Bronchial epithelial cell (primary cell): Measurements from ENCODE around the gene KCNG4. TPM values are rescaled to one million over a fixed set of nuclear protein-coding genes. Genes with fewer than 3 reads are reported as not detected.

Experiments
- DNase-seq: peaks from one replicate; pipeline ENCODE4 v3.0.0-alpha.2; 2010; ENCODE audit warnings: low read depth
- FAIRE-seq: peaks from 2 replicates; lab custom pipeline; 2011; peaks lifted over from hg19 to GRCh38; lab: Jason Lieb, UNC
- H3K27me3 ChIP-seq: 2 replicates; pipeline ENCODE4 v1.5.1; 2011; ENCODE audit warnings: low read length; ENCODE audit not compliant: control insufficient read depth, insufficient read depth
- H3K36me3 ChIP-seq: 2 replicates; pipeline ENCODE4 v1.5.1; 2011; ENCODE audit warnings: low read length; ENCODE audit not compliant: control insufficient read depth, insufficient read depth
- H3K4me3 ChIP-seq: 2 replicates; pipeline ENCODE4 v1.5.1; 2011; ENCODE audit warnings: mild to moderate bottlenecking, low read depth, low read length, control low read depth
- total RNA-seq: library from RNA; depleted of rRNA; stranded (reverse); fragments of >200 nt; gene quantifications from 2 replicates; pipeline ENCODE4 v1.2.1, GENCODE V29; 2014
- TF ChIP-seq, protein P1 (sequence below): IDR thresholded peaks from 2 replicates; pipeline ENCODE4 v1.5.1; 2011; ENCODE audit warnings: mild to moderate bottlenecking, moderate library complexity, low read length, control low read depth, inconsistent platforms; ENCODE audit not compliant: insufficient read depth, severe bottlenecking

The KCNG4 gene
- total RNA-seq, 1 donor from 2014 or later = not detected

DNA sequence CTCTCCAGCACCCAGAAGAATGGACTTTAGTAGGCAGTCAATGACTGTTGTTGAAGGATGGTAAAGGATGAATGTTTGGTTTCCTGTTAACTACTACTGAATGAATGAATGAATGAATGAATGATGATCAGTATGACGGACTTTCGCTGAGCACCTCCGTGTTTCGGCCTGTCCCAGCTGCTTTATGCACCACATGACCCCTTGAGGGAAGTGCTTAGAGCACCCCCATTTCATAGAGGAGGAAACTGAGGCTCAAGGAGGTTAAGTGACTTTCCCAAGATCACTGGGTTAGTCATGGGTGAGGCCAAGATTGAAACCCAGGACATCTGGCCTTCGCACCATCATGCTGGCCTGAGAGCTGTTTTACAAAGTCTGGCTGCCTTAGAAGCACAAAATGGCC lies 6.8 kb downstream of the KCNG4 start:
- Histone ChIP-seq H3K27me3 (peaks cover 3% of the 10 kb centered on the region), H3K36me3 (no peaks in the 10 kb centered on the region), H3K4me3 (no peak overlapping the region)
- FAIRE-seq = peak; percentile 7
- no peak for DNase-seq
- TF ChIP-seq, protein P1, sequence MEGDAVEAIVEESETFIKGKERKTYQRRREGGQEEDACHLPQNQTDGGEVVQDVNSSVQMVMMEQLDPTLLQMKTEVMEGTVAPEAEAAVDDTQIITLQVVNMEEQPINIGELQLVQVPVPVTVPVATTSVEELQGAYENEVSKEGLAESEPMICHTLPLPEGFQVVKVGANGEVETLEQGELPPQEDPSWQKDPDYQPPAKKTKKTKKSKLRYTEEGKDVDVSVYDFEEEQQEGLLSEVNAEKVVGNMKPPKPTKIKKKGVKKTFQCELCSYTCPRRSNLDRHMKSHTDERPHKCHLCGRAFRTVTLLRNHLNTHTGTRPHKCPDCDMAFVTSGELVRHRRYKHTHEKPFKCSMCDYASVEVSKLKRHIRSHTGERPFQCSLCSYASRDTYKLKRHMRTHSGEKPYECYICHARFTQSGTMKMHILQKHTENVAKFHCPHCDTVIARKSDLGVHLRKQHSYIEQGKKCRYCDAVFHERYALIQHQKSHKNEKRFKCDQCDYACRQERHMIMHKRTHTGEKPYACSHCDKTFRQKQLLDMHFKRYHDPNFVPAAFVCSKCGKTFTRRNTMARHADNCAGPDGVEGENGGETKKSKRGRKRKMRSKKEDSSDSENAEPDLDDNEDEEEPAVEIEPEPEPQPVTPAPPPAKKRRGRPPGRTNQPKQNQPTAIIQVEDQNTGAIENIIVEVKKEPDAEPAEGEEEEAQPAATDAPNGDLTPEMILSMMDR = no peak

DNA sequence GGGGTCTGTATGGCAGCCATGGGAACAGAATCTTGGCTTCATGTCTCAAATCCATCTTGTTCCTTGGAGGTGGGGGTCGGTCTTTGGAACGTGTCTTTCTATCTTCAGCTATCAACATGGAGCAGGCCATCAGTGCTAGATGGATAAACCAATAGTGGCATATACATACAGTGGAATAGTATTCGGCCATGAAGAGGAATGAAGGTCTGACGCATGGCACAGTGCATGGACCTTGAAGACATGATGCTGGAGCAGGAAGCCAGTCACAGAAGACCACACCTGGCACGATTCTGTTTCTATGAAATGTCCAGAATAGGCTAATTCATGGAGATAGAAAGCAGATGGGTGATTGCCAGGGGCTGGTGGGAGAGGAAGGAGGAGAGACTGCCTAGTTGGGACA lies 7.8 kb downstream of the KCNG4 start:
- TF ChIP-seq, protein P1 = no peak
- FAIRE-seq = no peak
- DNase-seq = no peak
- Histone ChIP-seq H3K36me3 (no peaks in the 10 kb centered on the region), H3K27me3 (peaks cover 3% of the 10 kb centered on the region), H3K4me3 (no peak overlapping the region)

DNA sequence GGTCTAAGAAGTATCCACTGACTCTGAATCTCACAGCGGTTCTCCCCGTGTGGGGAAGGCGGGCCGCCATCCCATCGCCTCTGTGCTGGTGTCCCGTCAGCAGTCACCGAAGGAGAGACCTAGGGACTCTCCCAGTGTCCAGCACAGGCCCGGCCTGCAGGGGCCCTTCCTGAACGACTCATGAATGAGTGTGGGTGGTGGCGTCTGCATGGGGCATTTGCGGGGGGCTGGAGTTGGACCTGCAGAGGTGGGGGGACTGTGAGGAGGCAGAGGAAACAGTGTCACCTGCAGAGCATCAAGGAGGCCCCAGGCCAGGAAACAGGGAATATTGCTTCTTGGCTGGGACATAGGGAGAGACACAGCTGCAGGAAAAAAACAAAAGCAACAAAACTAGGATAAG lies 10.3 kb downstream of the KCNG4 start:
- TF ChIP-seq, protein P1 = no peak
- FAIRE-seq = no peak
- H3K4me3 ChIP-seq = no peak overlapping the region
- H3K36me3 ChIP-seq = no peaks in the 10 kb centered on the region
- peaks cover 3% of the 10 kb centered on the region for H3K27me3 ChIP-seq
- no peak for DNase-seq

DNA sequence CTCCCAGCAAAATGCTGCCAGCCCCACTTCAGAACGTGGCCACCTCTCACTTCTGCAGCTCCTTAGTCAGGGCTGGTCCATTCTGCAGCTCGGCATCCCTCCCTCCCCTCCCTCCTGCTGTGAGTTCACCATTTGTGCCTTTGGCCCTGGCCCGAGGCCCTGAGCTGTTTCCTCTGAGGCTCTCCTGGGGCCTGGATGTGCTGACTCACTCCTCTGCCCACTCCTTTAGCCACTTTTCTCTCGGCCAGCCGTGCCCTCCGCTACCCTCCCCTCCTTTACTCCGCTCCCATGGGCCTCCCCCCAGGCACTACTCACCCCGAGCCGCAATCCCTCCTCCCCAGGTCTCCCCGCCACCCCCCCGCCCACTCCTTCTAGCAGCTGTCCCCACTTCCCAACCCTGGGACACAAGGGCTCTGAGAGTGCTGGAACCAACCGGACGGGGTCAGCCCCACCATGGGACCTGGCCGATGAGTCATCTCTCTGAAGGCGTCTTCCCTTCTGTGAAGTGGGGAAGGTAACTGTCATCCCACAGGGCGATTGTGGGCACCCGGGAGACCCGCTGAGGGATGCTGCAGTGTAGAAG lies 11.5 kb downstream of the KCNG4 start:
- TF ChIP-seq, protein P1 = no peak
- FAIRE-seq (no peak), DNase-seq (peak; percentile 13)
- Histone ChIP-seq H3K4me3 (no peak overlapping the region), H3K36me3 (no peaks in the 10 kb centered on the region), H3K27me3 (no peaks in the 10 kb centered on the region)

DNA sequence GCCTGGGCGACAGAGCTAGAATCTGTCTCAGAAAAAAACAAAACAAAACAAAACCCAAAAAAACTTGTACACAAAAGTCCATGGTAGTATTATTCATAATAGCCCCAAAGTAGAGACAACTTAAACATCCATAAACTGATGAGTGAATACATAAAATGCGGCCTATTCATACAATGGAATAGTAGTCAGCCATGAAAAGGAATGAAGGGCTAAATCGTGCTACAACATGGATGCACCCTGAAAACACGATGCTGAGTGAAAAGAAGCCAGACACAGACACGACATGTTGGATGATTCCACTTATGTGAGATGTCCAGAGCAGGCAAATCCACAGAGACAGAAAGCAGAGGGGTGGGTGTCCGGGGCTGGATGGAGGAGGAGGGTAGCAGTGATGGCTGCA lies 12.3 kb downstream of the KCNG4 start:
- DNase-seq (no peak), FAIRE-seq (peak; percentile 7)
- Histone ChIP-seq H3K4me3 (no peak overlapping the region), H3K36me3 (no peaks in the 10 kb centered on the region), H3K27me3 (no peaks in the 10 kb centered on the region)
- TF ChIP-seq, protein P1 = no peak

DNA sequence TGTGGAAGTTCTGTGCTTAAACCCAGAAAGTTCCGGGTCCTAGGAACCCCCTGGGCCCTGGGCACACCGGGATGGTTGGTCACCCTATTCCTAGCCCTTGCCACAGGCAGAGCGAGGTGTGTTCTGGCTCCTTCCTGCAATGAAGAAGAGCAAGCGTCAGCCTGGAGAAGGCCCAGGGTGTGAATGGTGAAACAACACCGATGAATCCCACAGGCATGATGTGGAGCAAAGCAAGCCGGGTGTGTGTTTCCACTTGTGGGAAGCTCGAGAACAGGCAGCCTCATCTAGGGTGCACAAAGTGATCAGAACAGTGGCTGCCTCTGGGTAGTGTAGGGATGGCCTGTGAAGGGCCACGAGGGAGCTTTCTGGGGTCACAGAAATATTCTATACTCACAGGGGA lies 13.8 kb downstream of the KCNG4 start:
- no peaks in the 10 kb centered on the region for H3K27me3 ChIP-seq
- no peak for DNase-seq
- no peaks in the 10 kb centered on the region for H3K36me3 ChIP-seq
- TF ChIP-seq, protein P1 = no peak
- FAIRE-seq = no peak
- no peak overlapping the region for H3K4me3 ChIP-seq
